Measurements from ENCODE around the gene C10orf95.
"Not testable (repeated sequence)": the region's sequence is repeated elsewhere in the genome, so short reads cannot be mapped to it uniquely, and the experiment has no call there.

The C10orf95 gene

GRCh38 chr10:102465466-102465865 is 14.1 kb upstream of the C10orf95 start:
- no peak for DNase-seq

GRCh38 chr10:102463983-102464382 is 12.6 kb upstream of the C10orf95 start:
- DNase-seq = no peak

- DNase-seq = no peak
Observed at GRCh38 chr10:102462512-102463054, 11.2 kb upstream of the C10orf95 start.

- DNase-seq = peak; percentile 80
Observed at GRCh38 chr10:102461187-102462054, 10.1 kb upstream of the C10orf95 start.

- DNase-seq = peak; percentile 78
Observed at GRCh38 chr10:102460836-102461186, 9.5 kb upstream of the C10orf95 start.

GRCh38 chr10:102458656-102459055 is 7.3 kb upstream of the C10orf95 start:
- DNase-seq = no peak

GRCh38 chr10:102457591-102458150 is 6.3 kb upstream of the C10orf95 start:
- DNase-seq = no peak

GRCh38 chr10:102455893-102456471 is 4.6 kb upstream of the C10orf95 start:
- DNase-seq = no peak

- not testable (repeated sequence) for DNase-seq
Observed at GRCh38 chr10:102454662-102455487, 3.5 kb upstream of the C10orf95 start.

GRCh38 chr10:102453502-102453901 is 2.2 kb upstream of the C10orf95 start:
- no peak for DNase-seq

GRCh38 chr10:102452672-102453340 is 1.5 kb upstream of the C10orf95 start:
- DNase-seq = no peak

- peak; percentile 86 for DNase-seq
Observed at GRCh38 chr10:102450374-102451104, 804 bp downstream of the C10orf95 start.

GRCh38 chr10:102450124-102450373 is 1.3 kb downstream of the C10orf95 start:
- DNase-seq = no peak

GRCh38 chr10:102449321-102450123 is 1.8 kb downstream of the C10orf95 start:
- peak; percentile 61 for DNase-seq

GRCh38 chr10:102444851-102445250 is 6.5 kb downstream of the C10orf95 start:
- DNase-seq = no peak

GRCh38 chr10:102438374-102438773 is 13.0 kb downstream of the C10orf95 start:
- DNase-seq = no peak

GRCh38 chr10:102437515-102437914 is 13.8 kb downstream of the C10orf95 start:
- no peak for DNase-seq

GRCh38 chr10:102436312-102436711 is 15.0 kb downstream of the C10orf95 start:
- no peak for DNase-seq

- peak; percentile 56 for DNase-seq
Observed at GRCh38 chr10:102435529-102436233, 15.7 kb downstream of the C10orf95 start.

GRCh38 chr10:102435133-102435497 is 16.2 kb downstream of the C10orf95 start:
- DNase-seq = no peak
